ENCODE results near the gene GNG2.

Gene GNG2

GRCh38 chr14:51894250-51894649 lies 33.8 kb downstream of the GNG2 start:
- Histone ChIP-seq H4K20me1 (ENCODE audit: insufficient read depth, low read length) (no peaks in the 10 kb centered on the region), H3K9ac (ENCODE audit: low read length) (no peak overlapping the region), H3K4me3 (ENCODE audit: low read length) (no peak overlapping the region), H3K4me1 (ENCODE audit: low read length) (no peaks in the 10 kb centered on the region), H3K79me2 (ENCODE audit: low read length) (no peaks in the 10 kb centered on the region), H3K4me2 (ENCODE audit: low read depth, low read length) (no peak overlapping the region), H2AFZ (ENCODE audit: low read length) (no peak overlapping the region), H3K27me3 (replicated peaks; ENCODE audit: insufficient read depth, low read length) (no peaks in the 10 kb centered on the region), H3F3A (ENCODE audit: insufficient read depth, low read length) (no peaks in the 10 kb centered on the region), H3K36me3 (replicated peaks; ENCODE audit: insufficient read depth, low read length) (no peaks in the 10 kb centered on the region), H3K9me3 (replicated peaks; ENCODE audit: insufficient read depth, low read length) (no peaks in the 10 kb centered on the region), H3K27ac (ENCODE audit: low read length) (no peak overlapping the region), H3K9me2 (replicated peaks; ENCODE audit: insufficient read depth, low read length) (no peaks in the 10 kb centered on the region)
- TF ChIP-seq, protein P1, sequence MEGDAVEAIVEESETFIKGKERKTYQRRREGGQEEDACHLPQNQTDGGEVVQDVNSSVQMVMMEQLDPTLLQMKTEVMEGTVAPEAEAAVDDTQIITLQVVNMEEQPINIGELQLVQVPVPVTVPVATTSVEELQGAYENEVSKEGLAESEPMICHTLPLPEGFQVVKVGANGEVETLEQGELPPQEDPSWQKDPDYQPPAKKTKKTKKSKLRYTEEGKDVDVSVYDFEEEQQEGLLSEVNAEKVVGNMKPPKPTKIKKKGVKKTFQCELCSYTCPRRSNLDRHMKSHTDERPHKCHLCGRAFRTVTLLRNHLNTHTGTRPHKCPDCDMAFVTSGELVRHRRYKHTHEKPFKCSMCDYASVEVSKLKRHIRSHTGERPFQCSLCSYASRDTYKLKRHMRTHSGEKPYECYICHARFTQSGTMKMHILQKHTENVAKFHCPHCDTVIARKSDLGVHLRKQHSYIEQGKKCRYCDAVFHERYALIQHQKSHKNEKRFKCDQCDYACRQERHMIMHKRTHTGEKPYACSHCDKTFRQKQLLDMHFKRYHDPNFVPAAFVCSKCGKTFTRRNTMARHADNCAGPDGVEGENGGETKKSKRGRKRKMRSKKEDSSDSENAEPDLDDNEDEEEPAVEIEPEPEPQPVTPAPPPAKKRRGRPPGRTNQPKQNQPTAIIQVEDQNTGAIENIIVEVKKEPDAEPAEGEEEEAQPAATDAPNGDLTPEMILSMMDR (IDR thresholded peaks at IDR 0.05; ENCODE audit: low read length), result no peak
- no peak for TF ChIP-seq EZH2phosphoT487 (IDR thresholded peaks at IDR 0.05; ENCODE audit: low read length)
- no peak for TF ChIP-seq EZH2 (optimal IDR thresholded peaks at IDR 0.05; ENCODE audit: low read depth, low read length)
- DNase-seq, result no peak

DNA sequence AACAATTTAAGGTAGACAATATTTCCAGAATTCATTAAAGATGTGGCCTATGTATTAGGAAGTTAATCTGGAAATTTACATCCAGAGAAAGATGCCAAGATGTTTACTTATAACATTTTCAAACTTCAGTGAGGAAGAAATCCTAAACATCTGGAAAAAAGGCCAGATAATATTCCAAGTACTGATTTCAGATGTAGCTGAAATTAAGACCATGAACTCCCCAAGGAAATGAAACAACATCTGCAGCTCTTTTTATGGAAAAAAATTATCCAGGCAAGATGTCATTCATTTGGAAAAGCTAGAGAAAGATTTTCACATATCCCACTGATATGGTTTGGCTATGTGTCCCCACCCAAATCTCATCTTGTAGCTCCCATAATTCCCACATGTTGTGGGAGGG lies 35.0 kb downstream of the GNG2 start:
- H3K79me2 ChIP-seq (ENCODE audit: low read length), result no peaks in the 10 kb centered on the region
- no peak overlapping the region for H2AFZ ChIP-seq (ENCODE audit: low read length)
- H3K36me3 ChIP-seq (replicated peaks; ENCODE audit: insufficient read depth, low read length), result no peaks in the 10 kb centered on the region
- H4K20me1 ChIP-seq (ENCODE audit: insufficient read depth, low read length), result no peaks in the 10 kb centered on the region
- no peaks in the 10 kb centered on the region for H3K27me3 ChIP-seq (replicated peaks; ENCODE audit: insufficient read depth, low read length)
- no peak overlapping the region for H3K9ac ChIP-seq (ENCODE audit: low read length)
- TF ChIP-seq EZH2phosphoT487 (IDR thresholded peaks at IDR 0.05; ENCODE audit: low read length), result no peak
- no peak for TF ChIP-seq EZH2 (optimal IDR thresholded peaks at IDR 0.05; ENCODE audit: low read depth, low read length)
- TF ChIP-seq, protein P1 (IDR thresholded peaks at IDR 0.05; ENCODE audit: low read length), result no peak
- H3F3A ChIP-seq (ENCODE audit: insufficient read depth, low read length), result no peaks in the 10 kb centered on the region
- no peak overlapping the region for H3K4me2 ChIP-seq (ENCODE audit: low read depth, low read length)
- no peak for DNase-seq
- H3K27ac ChIP-seq (ENCODE audit: low read length), result no peak overlapping the region
- no peak overlapping the region for H3K4me3 ChIP-seq (ENCODE audit: low read length)
- no peaks in the 10 kb centered on the region for H3K4me1 ChIP-seq (ENCODE audit: low read length)
- no peaks in the 10 kb centered on the region for H3K9me2 ChIP-seq (replicated peaks; ENCODE audit: insufficient read depth, low read length)
- H3K9me3 ChIP-seq (replicated peaks; ENCODE audit: insufficient read depth, low read length), result no peaks in the 10 kb centered on the region

DNA sequence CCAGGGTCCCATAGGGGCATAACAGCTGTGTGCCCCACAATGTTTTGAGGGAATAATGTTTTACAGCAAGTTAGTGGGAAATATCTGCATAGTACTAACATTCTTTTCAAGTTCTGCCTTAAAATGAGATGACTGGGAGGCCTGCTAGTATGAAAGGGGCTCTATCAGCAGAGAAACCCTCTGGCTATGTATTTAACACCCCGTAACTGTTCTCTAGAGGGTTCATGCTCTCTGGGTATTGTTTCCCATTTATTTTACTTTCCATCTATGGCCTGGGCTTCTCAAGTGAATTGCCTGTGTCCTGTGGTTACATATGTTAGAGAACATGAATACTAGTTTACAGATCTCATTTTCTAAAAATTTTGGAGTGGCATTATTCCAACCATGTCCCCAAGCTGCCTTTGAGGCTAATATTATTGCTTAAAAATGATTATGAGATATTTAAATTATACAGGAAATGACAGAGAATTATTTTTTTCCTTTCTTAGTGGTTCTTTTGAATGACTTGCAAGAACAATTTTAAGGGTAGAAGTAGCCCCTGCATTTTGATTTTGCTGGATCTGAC lies 37.5 kb downstream of the GNG2 start:
- no peaks in the 10 kb centered on the region for H3K36me3 ChIP-seq (replicated peaks; ENCODE audit: insufficient read depth, low read length)

More for the DNA sequence above, 37.5 kb downstream of the GNG2 start:
- no peak overlapping the region for H3K9ac ChIP-seq (ENCODE audit: low read length)
- H3K9me2 ChIP-seq (replicated peaks; ENCODE audit: insufficient read depth, low read length), result no peaks in the 10 kb centered on the region
- no peaks in the 10 kb centered on the region for H3K4me1 ChIP-seq (ENCODE audit: low read length)
- TF ChIP-seq EZH2 (optimal IDR thresholded peaks at IDR 0.05; ENCODE audit: low read depth, low read length) (no peak), EZH2phosphoT487 (IDR thresholded peaks at IDR 0.05; ENCODE audit: low read length) (no peak)
- TF ChIP-seq, protein P1 (IDR thresholded peaks at IDR 0.05; ENCODE audit: low read length), result no peak
- no peaks in the 10 kb centered on the region for H4K20me1 ChIP-seq (ENCODE audit: insufficient read depth, low read length)
- H3K4me3 ChIP-seq (ENCODE audit: low read length), result no peak overlapping the region
- DNase-seq, result no peak
- no peak overlapping the region for H3K27ac ChIP-seq (ENCODE audit: low read length)
- H3K79me2 ChIP-seq (ENCODE audit: low read length), result no peaks in the 10 kb centered on the region
- H3K9me3 ChIP-seq (replicated peaks; ENCODE audit: insufficient read depth, low read length), result no peaks in the 10 kb centered on the region
- H3K27me3 ChIP-seq (replicated peaks; ENCODE audit: insufficient read depth, low read length), result no peaks in the 10 kb centered on the region
- no peak overlapping the region for H2AFZ ChIP-seq (ENCODE audit: low read length)
- H3K4me2 ChIP-seq (ENCODE audit: low read depth, low read length), result no peak overlapping the region
- no peaks in the 10 kb centered on the region for H3F3A ChIP-seq (ENCODE audit: insufficient read depth, low read length)

All from MM.1S (cell line).